GM21381 (cell line): ENCODE measurements around the gene UNG.

Experiments
- ATAC-seq: cut with Tn5 transposase; IDR thresholded peaks from one replicate; pipeline ENCODE4 v1.9.1; 2021; ENCODE audit warnings: mild to moderate bottlenecking, moderate library complexity; ENCODE audit not compliant: unreplicated experiment

UNG gene

GRCh38 chr12:109153821-109154441 is 56.5 kb downstream of the UNG start:
- no peak for ATAC-seq

- peak; percentile 89 for ATAC-seq
Measured at GRCh38 chr12:109154451-109155438, 57.3 kb downstream of the UNG start.

GRCh38 chr12:109156036-109156435 is 58.6 kb downstream of the UNG start:
- no peak for ATAC-seq

GRCh38 chr12:109156586-109156985 is 59.2 kb downstream of the UNG start:
- ATAC-seq: no peak

- no peak for ATAC-seq
Measured at GRCh38 chr12:109157986-109158385, 60.6 kb downstream of the UNG start.

- ATAC-seq: no peak
Measured at GRCh38 chr12:109160433-109160832, 63.0 kb downstream of the UNG start.
